GM18499 (cell line): ENCODE measurements around the gene LCN9.
"Not testable (repeated sequence)": the region's sequence is repeated elsewhere in the genome, so short reads cannot be mapped to it uniquely, and the experiment has no call there.

ENCODE experiments used
- ATAC-seq: cut with Tn5 transposase; IDR thresholded peaks from one replicate; pipeline ENCODE4 v1.9.1; 2021; ENCODE audit warnings: moderate number of reproducible peaks; ENCODE audit not compliant: insufficient read depth, unreplicated experiment

LCN9 gene

DNA sequence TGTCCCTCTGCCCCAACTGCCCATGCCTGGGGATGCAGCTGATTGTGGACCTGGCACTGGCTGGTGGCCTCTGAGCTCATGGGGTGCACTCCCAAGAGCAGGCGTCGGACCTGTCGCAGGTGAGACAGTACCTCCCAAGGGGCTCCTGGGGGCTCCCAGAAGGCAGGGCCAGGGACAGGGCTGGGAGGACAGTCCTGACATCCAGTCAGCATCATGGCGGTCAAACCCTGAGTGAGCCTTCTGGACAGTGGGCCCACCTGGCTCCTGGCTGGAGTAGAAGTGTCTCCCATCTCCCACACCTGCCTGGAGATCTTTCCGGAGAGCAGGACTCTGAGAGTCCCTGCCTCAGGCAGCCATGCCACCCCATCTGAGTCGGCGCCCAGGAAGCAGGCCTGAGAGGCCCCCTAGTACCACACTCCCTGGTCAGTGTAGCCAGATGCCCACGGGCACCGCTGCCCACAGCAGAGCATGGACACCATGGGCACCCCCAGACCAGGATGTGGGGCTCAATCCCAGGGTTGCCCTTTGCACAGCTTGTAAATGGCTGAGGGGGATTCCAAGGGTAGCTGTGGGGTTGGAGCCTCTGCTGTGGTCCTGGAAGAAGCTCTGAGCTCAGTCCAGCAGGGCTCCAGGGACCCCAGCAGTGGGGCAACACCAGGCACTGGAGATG is 6.6 kb downstream of the LCN9 start:
- ATAC-seq, result no peak

DNA sequence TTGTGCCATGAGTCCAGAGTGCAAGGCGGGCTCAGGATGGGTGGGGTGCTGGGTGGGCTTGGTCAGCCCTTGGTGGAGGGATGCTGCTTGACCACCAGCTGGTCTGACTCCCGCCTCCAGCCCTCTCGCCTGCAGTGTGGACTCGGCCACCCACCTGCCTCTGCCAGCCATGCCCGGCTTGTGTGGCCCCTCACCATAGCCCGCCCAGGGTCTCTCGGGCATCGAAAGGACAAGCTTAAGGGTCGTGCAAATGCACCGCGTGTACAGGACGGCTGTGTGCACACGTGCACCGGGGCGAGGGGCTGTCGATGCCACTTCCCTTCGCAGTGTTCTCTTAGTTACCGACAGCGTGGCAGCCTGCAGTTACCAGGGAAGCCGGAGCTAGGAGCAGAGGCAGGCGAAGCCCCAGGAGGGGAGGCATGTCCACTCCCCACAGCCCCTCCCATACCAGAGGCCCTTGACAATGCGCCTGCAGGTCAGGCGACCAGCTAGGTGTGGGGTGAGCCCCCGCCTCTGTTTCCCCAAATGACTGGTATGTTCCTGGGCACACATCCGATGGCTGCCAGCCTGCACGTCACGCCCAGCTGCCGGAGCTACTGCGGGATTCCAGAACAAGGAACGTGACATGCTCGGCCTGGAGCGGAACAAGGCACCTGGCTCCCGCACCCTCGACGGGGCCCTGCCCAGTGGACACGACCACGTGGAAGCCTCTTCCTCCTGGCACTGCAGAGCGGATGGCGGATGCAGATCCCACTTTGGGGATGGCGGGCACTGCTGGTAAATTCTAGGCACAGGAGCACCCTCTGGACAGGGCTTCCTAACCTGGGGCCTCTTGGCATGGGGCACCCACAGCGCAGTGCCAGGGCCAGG is 7.8 kb downstream of the LCN9 start:
- ATAC-seq, result no peak

DNA sequence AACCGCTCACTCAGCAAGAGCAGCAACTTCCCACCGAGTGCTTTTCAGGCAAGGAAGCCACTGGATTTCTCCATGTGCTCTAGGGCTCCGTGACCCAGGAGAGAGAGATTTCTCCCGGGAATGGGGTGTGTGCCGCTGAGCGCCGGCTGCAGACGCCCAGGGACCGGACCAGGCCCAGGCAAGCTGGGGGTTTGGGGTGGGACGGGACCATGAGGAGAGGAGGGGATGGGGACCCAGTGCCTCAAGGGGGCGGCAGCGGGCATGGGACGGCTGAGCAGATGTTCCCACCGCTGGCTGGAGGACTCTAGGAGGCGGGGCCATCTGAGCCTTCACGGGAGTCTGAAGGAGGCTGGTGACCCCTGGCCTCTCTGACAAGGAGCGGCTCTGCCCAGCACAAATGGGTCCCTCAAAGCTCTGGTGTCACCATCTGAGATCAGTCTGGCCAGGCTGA is 8.5 kb downstream of the LCN9 start:
- no peak for ATAC-seq

DNA sequence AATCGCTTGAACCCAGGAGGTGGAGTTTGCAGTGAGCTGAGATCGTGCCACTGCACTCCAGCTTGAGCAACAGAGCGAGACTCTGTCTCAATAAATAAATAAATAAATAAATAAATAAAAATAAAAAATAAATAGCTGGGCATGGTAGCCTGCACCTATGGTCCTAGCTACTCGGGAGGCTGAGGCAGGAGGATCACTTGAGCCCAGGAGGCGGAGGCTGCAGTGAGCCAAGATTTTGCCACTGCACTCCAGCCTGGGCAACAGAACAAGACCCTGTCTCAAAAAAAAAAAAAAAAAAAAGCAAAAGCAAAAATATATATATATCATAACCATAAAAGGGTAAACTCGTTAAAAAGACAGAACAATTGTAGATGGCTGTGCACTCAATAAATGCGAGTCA is 9.7 kb downstream of the LCN9 start:
- not testable (repeated sequence) for ATAC-seq

DNA sequence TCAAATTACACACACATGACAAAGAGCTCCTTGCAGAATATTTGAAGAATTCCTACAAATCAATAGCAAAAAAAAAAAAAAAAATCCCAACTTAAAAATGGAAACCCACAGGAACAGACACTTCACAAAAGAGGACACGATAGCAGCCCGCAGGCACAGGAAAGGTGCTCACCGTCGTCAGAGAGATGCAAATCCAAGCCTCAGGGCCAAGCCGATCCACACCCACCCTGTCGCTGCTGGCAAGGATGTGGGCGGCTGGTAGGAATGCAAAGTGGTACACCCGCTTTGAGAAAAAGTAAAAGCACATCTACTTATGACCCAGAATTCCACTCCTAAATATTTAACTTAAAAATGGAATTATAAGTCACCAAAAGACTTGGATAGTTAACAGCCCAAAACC is 10.8 kb downstream of the LCN9 start:
- ATAC-seq, result no peak

DNA sequence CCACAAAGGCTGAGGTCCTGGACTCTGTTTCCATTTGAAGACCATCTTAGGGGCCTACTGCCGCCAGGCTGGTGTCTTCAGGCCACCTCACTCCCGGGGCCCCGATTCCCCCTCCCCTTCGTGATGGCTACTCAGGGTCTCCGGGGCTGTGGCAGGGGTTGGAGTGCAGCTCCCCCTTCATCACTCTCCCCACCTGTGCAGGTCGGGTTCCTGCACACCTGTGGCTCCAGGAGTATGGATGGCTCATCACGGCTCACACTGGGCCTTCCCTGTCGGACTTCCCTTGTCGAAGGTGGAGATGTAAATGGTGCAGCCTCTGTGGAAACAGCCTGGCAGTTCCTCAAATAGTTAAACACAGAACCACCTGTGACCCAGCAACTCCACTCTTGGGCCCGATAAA is 11.9 kb downstream of the LCN9 start:
- ATAC-seq, result no peak

DNA sequence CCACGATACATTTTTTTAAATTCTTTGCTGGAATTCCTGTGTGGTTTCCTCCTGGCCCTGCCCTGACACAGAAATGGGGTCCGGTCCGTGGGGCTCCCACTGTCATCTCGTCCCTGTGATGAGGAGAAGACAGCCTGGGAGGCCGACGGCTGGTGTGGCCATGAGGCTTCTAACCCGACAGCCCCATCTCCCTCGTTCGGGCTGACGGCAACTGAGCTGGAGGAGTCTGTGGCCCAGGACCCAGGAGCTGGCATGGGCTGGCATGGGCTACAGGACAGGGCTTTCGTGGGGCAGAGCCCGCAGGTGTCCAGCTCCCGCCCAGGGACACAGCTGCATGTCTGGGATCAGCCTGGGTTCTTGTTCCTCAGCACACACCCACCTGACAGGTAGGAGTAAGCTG is 13.8 kb downstream of the LCN9 start:
- ATAC-seq, result no peak

DNA sequence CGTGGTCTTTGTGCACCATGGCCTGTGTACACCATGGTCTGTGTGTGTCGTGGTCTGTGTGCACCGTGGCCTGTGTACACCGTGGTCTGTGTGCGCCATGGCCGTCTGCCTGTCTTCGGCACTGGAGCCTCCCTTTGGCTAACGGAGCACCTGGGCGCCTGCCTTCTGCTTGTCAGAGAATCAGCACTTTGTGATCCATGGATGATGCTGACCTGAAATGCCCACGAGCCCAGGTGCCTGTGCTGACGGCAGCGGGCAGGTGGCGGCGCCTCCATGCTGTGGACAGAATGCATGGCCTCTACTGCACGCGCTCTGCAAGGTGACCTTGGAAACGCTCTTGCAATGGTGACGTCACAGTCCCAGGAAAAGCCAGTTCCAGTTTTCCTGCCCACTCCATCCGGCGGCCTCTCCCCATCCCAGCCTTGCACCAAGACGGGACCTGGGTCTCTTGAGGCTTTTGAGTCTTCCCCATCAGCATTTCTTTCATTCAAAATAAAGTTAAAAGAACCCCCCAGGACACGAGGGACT is 14.6 kb downstream of the LCN9 start:
- no peak for ATAC-seq

DNA sequence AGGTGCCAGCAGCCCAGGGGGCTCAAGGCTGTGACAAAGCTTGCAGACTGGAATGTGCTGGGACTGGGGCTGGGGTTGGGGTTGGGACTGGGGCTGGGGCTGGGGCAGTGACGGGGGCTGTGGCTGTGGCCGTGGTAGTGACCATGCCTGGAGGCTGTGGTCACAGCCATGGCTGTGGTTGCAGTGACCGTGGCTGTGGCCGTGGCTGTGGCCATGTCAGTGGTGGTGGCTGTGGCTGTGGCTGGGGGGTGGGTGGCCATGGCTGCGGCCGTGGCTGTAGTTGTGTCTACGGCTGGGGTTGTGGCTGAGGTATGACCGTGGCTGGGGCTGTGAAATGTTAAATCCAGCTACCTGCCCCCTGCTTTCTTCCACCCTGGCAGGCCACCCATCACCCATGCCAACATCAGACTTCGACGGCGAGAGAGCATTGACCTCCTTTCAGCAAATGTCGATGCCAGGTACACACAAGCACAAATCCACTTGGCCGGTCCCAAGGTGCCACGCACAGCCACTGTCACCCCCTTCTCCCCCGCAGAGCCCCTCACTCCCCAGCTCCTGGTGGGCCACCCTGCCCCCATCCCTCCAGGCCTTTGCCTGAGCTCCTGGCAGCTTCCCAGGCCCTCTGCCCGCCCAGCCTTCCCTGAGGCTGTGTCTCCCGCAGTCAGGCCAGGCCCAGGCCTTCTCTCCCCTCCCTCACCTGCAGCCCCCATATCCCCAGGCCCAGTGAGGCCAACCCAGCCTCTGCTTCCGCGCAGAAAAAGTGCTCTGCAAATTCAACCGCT is 15.3 kb downstream of the LCN9 start:
- no peak for ATAC-seq

DNA sequence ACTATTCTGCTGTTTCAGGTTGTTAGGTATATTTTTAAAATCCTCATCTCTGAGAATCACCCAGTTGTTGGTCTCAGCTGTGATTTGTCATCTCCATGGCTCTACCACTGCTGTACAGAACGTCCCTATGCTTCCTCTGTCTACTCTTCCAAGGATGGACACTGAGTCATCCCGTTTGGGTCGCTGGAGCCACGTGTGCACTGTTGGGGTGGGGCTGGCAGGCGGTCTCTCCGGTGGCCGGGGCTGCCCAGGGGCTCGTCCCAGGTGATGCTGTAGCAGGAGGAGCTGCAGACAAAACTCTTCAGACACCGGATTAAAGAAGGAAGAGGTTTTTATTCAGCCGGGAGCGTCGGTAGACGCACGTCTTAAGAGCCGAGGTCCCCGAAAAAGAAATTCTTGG is 16.9 kb downstream of the LCN9 start:
- no peak for ATAC-seq

DNA sequence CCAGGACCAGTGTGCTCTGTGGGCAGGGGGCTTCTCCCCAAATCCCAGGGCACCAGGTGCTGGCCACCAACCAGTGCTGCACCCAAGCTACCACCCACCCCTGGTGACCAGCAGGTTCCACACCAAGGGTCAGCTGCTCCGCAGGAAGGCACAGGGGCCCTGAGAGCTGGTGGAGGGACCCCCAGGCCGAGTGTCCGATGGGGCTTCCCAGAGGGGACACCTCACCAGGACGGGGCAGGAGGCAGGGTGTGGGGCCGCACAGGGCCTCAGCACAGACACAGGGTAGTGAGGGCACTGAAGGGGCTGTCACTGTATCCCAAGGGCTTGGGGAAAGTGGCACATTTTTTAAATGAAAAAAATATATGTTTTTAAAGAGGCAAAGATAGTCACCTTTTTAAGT is 18.1 kb downstream of the LCN9 start:
- ATAC-seq, result no peak

DNA sequence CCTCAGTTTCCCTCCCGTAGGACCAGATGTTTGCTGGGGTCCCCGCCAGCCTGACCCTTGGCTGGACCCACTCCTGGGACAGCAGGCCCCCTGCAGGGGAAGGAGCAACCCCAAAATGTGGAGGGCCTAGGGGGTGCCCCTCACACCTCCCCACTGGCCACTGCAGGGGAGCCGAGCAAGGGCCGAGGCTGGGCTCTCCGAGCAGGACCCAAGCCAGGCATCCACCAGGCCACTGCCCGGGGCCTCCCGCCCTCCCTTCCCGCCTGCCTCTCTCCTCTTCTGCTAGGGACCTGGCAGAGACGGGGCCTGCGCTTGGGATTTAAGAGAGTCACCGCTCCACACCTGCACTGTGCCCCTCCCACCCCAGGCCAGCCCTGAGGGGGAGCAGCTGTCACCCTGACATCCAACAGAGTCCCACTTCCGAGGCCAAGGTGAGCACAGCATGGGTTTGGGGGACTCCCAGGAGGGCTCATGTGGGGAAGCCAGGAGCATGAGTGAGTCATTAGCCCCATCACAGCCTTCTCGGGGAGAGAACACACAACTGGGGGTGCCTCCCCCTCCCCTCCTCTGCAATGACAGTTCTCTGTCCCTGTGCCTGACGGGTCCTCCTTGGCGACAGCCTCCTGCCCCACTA is 20.4 kb downstream of the LCN9 start:
- no peak for ATAC-seq

DNA sequence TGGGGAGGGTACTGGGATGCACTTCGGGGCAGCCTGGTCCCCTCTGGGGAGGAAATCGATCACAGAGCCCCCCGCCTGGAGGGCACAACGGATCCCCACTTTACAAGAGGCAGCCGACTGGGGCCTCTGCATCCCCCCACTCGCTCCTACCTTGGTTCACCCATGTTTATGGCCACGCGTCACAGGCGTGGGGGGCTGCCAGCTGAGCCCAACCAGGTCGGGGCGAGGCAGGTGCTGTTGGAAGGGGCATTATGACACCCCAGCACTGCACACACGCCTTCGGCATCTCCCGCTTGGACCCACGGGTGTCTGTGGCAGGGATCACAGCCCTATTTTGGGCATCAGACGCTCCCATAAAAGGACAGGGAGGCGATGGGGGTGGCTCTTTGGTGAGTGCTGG is 21.6 kb downstream of the LCN9 start:
- ATAC-seq, result no peak

DNA sequence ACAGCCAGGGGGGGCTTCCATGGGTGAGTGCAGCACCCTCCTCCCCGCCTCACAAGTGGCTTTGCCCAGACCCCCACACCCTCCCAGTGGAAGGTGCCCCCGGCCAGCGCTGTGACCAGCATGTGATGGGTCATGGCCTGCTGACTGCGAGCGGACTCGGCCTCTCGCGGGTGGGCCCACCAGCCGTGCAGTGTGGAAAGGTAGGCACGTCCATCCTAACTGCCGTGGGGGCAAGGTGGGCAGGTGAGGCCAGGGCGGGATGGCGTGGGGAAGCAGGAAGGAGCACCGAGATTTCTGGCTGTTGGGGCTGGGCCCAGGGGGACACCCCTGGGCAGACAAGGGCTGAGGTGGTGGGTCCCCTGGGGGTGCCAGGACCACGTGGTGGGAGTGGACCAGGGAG is 24.1 kb downstream of the LCN9 start:
- no peak for ATAC-seq

DNA sequence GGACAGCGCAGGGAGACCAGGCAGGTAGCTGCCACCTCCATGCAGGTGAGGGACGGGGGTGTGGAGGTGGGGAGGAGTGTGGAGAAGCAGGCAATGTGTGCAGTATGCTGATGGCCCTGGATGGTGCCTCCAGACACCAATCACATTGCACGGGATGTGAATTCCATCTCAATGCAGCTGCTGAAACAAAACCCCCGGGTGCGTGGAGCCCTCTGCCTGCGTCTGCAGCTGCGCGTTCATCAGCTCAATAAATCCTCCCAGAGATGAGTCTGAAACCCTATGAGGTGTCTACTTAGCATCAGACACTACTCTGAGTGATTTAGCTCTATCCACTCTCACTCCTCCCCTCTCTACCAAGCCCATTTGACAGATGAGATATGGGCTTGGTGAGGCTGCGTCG is 25.9 kb downstream of the LCN9 start:
- ATAC-seq, result no peak

DNA sequence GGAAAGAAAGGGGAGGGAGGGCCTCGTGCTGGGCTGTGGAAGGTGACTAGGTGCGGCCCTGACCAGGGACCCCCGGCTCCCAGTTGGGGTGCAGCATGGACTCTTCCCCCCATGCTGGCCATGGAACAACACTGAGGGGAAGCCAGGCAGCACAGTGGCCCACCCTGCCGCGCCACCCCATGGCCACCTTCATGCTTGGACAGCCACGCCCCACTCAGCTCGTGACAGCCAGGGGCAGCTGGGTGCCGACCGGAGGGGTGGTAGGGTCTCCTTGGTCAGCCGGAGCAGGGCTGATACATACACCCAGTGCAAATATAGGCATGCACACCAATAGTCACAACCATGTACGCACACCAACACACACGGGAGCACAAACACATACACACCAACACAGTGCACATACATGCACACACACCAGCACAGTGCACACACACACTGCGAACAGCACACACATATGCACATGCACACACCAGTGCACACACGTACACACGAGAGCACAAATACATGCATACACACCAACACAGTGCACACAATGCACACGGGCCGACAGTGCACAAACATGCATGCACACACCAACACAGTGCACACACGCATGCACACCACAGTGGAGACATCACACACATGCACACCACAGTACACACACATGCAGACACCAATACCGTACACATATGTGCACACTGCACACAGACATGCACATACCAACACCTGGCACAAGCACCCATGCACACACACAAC is 27.9 kb downstream of the LCN9 start:
- no peak for ATAC-seq

DNA sequence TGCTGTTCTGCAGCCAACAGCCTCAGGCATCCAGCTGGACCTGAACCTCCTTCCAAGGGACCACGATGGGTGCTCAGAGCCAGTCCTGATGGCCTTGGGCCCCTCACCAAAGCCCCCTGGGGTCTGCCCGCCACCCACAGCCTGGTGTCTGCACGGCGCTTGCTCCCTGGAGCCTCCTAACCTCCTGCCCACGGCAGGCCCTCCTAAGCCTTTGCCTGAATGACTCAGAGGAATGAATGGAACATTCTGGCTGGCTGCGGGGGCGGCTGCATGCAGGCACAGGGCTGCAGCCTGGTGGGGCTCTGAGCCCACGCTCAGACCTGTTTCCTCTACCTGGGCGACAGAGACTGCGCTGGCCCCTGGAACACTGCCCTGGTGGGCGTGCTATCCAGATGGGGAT is 29.3 kb downstream of the LCN9 start:
- no peak for ATAC-seq

DNA sequence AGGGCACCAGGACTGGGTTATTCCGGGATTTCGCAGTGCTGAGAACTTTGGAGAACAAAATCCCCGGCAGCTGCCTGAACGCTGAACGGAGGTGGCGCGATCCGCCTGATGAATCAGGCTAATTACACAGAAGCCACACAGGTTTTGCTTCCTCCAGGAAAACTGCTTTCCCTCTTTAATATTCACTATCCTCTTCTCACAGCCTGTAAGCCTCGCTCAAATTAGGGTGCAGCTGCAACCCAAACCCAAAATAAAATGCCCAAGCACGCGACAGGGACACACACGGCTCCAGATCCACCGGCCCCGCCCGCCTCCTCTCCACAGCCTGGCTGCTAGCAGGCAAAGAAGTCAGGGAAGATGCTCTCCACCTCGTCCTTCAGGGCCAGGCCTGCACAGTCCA is 30.2 kb downstream of the LCN9 start:
- no peak for ATAC-seq

DNA sequence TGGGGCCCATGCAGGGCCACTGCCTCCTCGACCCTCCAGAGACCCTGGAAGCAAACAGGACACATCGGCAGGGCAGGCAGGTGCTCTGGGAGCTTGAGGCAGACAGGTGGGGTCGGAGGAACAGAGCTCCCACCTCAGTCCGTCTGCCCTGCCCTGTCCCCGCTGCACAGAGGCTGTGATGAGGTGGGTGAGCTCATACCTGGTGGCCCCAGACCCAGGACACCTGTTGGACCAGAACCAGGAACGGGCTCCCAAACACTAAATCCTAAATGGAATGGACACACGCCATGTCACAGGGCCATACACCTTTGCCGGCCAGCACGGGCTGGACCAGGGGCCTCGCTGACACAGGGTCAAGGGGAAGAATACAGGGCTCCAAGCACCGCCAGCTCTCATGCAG is 30.7 kb downstream of the LCN9 start:
- ATAC-seq, result no peak

DNA sequence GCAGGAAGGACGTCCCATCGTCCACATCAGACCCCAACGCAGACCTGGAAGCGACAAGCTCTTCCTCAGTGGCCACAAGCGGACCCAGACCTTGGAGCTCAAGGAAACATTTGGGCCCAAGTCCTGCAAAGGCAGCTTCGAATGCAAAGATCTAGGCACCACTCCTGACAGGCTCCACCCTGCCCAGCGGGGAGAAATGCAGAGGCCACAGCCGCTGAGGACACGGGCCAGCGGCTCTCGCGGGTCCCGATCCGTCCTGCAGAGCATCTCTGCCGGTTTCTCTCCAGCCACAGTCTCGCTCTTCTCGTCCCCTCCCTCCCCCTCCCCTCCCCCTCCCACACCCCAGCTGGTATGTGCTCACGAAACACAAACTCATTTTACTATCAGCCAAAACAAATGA is 31.3 kb downstream of the LCN9 start:
- no peak for ATAC-seq
